Retina (tissue), 1 donor: Measurements from ENCODE around the gene TPD52L2.
A peak's percentile ranks its signal among the peaks of the same experiment; 100 is the strongest.
"Not testable (repeated sequence)": the region's sequence is repeated elsewhere in the genome, so short reads cannot be mapped to it uniquely, and the experiment has no call there.

Experiments used
- DNase-seq: peaks from one replicate; pipeline ENCODE4 v3.0.0-alpha.2; 2016

The TPD52L2 gene

GRCh38 chr20:63836458-63837344 lies 28.4 kb upstream of the TPD52L2 start:
- DNase-seq, result no peak

- no peak for DNase-seq
Observed at GRCh38 chr20:63837479-63837878, 27.6 kb upstream of the TPD52L2 start.

GRCh38 chr20:63839620-63840019 lies 25.4 kb upstream of the TPD52L2 start:
- no peak for DNase-seq

DNA sequence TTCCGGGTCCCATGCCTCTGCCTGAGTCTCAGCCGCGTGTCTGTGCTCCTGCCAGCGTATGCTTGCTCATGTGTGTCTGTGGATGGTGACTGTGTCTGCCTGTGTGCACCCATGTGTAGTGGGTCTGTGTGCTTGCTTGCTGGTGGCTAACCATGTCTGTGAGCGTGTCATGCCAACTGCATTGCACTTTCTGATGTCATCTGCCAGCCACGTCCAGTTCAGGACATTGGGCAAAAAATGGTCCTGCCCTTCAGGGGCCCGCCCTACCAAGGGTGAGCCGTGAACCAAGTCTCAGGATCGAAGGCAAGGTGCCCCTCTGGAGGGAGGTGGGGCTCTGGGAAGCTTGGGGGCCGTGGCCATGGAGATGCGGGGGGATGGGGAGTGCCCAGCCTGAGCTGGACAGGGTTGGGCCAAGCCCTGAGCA lies 24.7 kb upstream of the TPD52L2 start:
- no peak for DNase-seq

GRCh38 chr20:63842258-63842657 lies 22.8 kb upstream of the TPD52L2 start:
- no peak for DNase-seq

GRCh38 chr20:63843222-63843621 lies 21.8 kb upstream of the TPD52L2 start:
- DNase-seq, result no peak

DNA sequence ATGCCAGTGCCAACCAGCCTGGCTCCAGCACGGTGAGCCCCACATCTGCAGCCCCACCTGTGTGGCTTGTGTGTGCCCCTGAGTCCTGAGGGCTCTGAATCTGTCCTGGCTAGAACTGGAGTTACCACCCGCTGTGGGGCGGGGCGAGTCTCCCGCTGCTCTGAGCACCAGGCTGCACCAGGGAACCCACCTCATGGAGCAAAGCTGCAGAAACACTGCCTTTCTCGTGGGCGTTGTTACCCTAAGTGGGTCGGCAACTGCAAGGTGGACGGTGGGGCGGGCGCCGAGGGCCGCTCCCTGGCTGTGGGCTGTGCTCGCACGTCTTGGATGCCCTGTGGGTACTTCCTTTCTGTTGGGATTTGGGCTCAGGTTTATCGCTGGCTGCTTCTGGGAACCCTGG lies 21.3 kb upstream of the TPD52L2 start:
- DNase-seq, result no peak

- DNase-seq, result no peak
Observed at GRCh38 chr20:63844511-63844991, 20.5 kb upstream of the TPD52L2 start.

DNA sequence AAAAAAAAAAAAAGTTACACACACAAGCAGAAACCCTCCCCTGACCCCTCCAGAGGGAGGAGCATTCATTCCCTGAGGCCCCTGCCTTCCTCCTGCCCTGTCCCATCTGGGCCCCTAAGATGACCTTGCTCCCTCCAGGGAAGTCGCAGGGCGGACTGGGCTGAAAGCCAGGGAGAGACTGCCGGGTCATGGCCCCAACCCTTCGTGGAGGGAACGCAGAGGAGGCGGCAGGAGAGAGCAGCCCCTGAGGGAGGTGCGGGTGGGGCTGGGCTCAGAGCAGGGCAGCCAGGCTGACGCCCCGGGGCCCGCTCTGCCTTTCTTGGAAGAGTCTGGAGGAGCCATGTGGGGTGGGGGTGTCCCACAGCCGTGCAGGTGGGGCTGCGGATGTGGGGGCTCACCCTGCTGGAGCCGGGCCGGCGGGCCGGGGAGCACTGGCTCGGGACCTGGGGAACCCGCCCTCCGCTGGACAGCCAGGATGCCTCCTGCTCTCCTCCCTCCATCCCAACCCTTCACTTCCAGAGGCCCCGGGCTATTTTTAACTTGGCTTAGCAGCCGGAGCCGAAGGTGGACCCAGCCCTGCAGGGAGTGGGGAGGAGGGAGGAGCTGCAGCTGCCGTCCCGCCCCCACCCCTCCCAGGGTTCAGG lies 18.8 kb upstream of the TPD52L2 start:
- peak; percentile 65 for DNase-seq

DNA sequence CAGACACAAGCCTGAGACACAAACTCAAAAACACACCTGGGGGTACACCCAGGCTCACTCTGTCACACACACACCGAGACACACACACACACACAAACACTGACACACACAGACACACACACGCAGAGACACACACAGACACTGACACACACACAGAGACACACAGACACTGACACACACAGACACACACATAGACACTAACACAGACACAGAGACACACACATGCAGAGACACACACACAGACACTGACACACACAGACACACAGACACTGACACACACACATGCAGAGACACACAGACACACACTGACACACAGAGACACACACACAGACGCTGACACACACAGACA lies 18.2 kb upstream of the TPD52L2 start:
- DNase-seq, result no peak

DNA sequence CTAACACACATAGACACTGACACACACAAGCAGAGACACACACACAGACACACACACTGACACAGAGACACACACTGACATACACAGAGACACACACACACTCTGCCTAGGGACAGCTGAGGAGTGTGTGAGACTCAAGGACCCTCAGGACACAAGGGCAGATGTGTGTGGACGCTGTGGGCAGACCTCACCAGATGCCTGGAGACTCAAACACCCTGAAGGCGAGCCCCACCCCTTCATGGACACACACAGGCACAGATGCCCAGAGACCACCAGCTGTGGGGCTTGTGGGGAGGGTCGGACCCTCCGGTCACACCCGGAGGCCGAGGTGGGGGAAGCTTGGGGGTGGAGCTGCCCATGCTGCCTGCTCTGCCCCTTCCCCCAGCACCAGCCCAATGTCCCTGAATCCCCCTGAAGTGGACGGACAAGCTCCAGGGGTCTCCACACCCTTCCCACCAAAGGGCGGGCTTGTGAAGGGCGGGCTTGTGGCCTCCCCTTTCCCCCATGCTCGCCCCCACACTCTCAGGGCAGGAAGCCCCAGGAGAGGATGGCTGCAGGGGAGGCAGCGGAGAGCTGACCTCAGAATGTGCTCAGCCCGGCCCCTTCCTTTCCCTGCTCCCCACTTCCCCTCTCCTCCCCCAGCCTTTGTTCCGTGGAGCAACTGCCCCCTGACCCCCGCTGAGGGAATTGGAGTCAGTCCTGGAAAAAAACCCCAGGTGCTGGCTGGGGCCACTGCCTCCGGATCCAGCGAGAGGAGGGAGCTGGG lies 17.6 kb upstream of the TPD52L2 start:
- peak; percentile 44 for DNase-seq

GRCh38 chr20:63848003-63848911 lies 16.8 kb upstream of the TPD52L2 start:
- DNase-seq, result no peak

DNA sequence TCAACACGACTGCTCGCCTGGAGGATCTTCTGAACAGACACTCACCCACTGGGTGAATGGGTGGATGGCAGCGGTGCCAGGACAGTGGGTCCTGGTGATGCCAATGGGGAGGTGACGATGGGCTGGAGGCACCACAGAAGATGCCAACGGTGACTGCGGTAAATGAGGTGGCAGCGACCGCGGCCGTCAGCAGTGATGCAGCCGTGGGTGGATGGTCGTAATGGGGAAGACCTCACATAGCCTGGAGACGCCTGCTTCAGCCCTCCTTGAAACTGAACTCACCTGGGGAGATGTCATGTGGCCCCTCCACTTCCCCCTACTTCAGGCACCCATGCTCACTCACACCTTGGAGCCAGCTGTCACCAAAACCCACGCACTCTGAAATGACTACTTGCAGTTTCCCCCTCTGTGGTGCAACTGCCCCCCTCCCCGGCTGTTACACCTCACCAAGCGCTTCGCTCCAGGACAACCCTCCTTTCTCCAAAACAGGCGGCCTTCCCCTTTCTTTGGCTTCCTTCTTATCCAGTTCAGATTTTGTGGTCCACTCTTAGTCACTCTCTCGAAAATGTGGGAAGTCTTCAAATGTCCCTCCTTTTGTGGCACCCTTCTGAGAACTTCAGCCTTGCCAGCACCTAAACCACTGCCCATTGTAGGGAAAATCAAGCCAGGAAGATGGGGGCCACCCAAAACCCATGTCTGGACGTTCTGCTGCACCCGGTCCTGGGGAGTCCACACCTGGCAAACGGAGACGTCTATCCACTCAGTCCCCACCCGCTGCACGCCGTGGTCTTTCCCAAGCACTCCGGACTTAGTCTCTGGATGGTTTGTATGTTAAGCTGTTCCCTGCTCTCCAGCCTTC lies 14.2 kb upstream of the TPD52L2 start:
- no peak for DNase-seq

- not testable (repeated sequence) for DNase-seq
Observed at GRCh38 chr20:63851548-63851943, 13.5 kb upstream of the TPD52L2 start.

GRCh38 chr20:63853733-63854068 lies 11.4 kb upstream of the TPD52L2 start:
- not testable (repeated sequence) for DNase-seq

DNA sequence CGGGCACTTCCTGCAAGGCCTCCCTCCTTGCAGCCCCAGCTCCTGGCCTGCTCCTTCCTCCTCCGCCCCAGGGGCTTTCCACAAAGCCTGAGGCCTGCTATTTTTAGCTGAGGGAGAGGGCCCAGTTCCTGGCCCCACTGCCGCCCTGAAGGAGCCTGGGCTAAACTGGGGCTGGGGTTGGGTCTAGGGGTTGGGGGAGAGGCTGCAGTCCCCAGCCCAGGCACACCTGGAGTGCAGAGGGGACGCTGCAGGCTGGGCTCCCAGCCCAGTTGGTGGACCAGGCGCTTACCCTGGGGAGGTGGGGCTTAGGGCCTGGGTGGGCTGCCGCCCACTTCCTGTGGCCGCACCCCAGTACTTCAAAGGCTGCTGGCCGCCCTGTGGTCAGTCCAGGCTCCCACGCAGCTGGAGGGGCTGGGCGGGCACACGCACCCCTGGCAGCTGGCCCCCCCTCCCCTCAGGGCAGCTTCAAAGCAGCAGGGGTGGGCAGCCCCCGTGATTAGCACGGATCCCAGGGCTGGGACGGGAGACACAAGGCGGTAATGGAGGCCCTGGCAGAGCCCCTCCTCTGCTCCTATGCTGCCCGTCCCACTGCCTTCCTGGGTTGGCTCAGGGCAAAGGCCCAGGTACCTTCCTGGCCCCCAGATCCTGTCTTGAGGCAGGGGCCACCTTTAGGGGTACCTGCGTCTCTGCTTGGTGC lies 10.9 kb upstream of the TPD52L2 start:
- DNase-seq, result peak; percentile 52

GRCh38 chr20:63854766-63855362 lies 10.2 kb upstream of the TPD52L2 start:
- DNase-seq, result peak; percentile 68

- DNase-seq, result peak; percentile 70
Observed at GRCh38 chr20:63855363-63856097, 9.5 kb upstream of the TPD52L2 start.

DNA sequence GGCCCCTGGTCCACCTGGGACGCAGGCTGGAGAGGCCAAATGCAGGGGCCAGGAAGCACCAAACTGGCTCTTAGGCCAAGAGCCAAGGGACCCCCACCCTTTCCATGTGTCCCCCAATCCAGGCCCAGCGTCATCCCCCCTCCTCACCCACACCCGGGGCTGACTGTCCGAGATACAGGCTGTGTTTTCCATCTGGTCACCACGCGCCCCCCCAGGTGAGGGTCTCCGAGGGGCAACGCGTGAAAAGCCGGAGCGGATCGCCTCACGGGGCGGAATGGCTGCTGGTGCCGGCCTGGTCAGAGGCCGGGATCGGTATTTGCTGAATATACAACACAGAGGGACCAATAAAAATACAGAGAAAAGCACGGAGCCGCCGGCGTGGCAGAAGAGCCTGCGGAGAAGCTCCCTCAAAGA lies 9.0 kb upstream of the TPD52L2 start:
- DNase-seq, result no peak
